ENCODE data around the gene TPT1. TPM values are rescaled to one million over a fixed set of nuclear protein-coding genes. Genes with fewer than 3 reads are reported as not detected.
"Not testable (repeated sequence)": the region's sequence is repeated elsewhere in the genome, so short reads cannot be mapped to it uniquely, and the experiment has no call there.

Gene TPT1
- 1,000 to 10,000 TPM; 1,970 to 2,340 TPM for total RNA-seq

GRCh38 chr13:45341034-45341798, at the start of gene TPT1:
Gene TPT1 (minus strand): TSS chr13:45341183. CDS start chr13:45341069, 114 bp downstream.
- Histone ChIP-seq H3K27me3 (replicated peaks; ENCODE audit: insufficient read depth) (no peaks in the 10 kb centered on the region), H3K4me3 (peak within 1 kb of the TSS; percentile 97), H3K27ac (peak within 1 kb of the TSS; percentile 100), H3K4me1 (ENCODE audit: control insufficient read depth in 1 of 2, low read depth in 2 of 2) (peaks cover 26 to 50% of the 10 kb centered on the region in 2 donors), H3K9me3 (no peaks in the 10 kb centered on the region), H3K36me3 (peaks cover 39% of the 10 kb centered on the region)
- ATAC-seq (ENCODE audit: insufficient number of reproducible peaks, low FRiP score, low read depth) = peak; percentile 89
- TF ChIP-seq, protein P1, sequence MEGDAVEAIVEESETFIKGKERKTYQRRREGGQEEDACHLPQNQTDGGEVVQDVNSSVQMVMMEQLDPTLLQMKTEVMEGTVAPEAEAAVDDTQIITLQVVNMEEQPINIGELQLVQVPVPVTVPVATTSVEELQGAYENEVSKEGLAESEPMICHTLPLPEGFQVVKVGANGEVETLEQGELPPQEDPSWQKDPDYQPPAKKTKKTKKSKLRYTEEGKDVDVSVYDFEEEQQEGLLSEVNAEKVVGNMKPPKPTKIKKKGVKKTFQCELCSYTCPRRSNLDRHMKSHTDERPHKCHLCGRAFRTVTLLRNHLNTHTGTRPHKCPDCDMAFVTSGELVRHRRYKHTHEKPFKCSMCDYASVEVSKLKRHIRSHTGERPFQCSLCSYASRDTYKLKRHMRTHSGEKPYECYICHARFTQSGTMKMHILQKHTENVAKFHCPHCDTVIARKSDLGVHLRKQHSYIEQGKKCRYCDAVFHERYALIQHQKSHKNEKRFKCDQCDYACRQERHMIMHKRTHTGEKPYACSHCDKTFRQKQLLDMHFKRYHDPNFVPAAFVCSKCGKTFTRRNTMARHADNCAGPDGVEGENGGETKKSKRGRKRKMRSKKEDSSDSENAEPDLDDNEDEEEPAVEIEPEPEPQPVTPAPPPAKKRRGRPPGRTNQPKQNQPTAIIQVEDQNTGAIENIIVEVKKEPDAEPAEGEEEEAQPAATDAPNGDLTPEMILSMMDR (IDR thresholded peaks at IDR 0.05) = no peak
- DNase-seq (ENCODE audit: low spot score) = peak; percentile 96

- not testable (repeated sequence) for H3K4me3 ChIP-seq; H3K9me3 ChIP-seq; DNase-seq (ENCODE audit: low spot score); H3K4me1 ChIP-seq (ENCODE audit: control insufficient read depth in 1 of 2, low read depth in 2 of 2); H3K27ac ChIP-seq; ATAC-seq (ENCODE audit: insufficient number of reproducible peaks, low FRiP score, low read depth); H3K36me3 ChIP-seq; H3K27me3 ChIP-seq (replicated peaks; ENCODE audit: insufficient read depth)
Observed at GRCh38 chr13:45390348-45390747, 49.4 kb upstream of the TPT1 start.

- ATAC-seq (ENCODE audit: insufficient number of reproducible peaks, low FRiP score, low read depth) = no peak
- peaks cover 8% of the 10 kb centered on the region for H3K36me3 ChIP-seq
- no peak for DNase-seq (ENCODE audit: low spot score)
- H3K4me3 ChIP-seq = no peak overlapping the region
- TF ChIP-seq, protein P1 (IDR thresholded peaks at IDR 0.05) = no peak
- no peak overlapping the region for H3K27ac ChIP-seq
- no peaks in the 10 kb centered on the region for H3K9me3 ChIP-seq
- no peaks in the 10 kb centered on the region for H3K4me1 ChIP-seq (ENCODE audit: control insufficient read depth in 1 of 2, low read depth in 2 of 2)
- H3K27me3 ChIP-seq (replicated peaks; ENCODE audit: insufficient read depth) = no peaks in the 10 kb centered on the region
Observed at GRCh38 chr13:45388664-45389063, 47.7 kb upstream of the TPT1 start.

GRCh38 chr13:45386892-45387575, 46.1 kb upstream of the TPT1 start:
- H3K27ac ChIP-seq; H3K4me3 ChIP-seq; H3K4me1 ChIP-seq (ENCODE audit: control insufficient read depth in 1 of 2, low read depth in 2 of 2); H3K36me3 ChIP-seq; H3K27me3 ChIP-seq (replicated peaks; ENCODE audit: insufficient read depth); H3K9me3 ChIP-seq; DNase-seq (ENCODE audit: low spot score); ATAC-seq (ENCODE audit: insufficient number of reproducible peaks, low FRiP score, low read depth): not testable (repeated sequence)

DNA sequence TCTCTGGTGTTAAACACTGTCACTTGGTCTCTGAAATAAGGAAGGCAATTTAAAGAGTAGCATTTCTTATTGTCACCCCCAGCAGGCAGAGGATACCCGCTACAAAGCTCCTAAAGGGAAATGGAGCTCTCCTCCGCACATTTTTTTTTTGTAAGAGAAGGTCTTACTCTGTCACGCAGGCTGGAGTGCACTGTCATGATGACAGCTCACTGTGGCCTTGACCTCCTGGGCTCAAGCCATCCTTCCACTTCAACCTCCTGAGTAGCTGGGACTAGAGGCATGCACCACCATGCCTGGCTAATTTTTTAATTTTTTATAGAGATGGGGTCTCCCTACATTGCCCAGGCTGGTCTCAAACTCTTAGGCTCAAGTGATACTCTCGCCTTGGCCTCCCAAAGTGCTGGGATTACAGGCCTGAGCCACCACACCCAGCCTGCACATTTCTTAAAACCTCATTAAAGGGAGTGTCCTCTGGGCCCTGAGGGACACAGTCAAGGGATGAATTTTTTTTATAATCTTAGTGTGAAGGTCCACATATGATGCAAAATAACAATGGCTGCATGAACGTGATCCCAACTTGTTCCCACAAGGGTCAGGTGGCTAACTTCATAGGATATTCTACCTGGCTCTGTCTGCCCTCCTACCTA, 45.0 kb upstream of the TPT1 start:
- Histone ChIP-seq H3K27me3 (replicated peaks; ENCODE audit: insufficient read depth) (no peaks in the 10 kb centered on the region), H3K9me3 (no peaks in the 10 kb centered on the region), H3K4me3 (no peak overlapping the region), H3K4me1 (ENCODE audit: control insufficient read depth in 1 of 2, low read depth in 2 of 2) (no peaks in the 10 kb centered on the region), H3K27ac (no peak overlapping the region), H3K36me3 (peaks cover 3% of the 10 kb centered on the region)
- no peak for ATAC-seq (ENCODE audit: insufficient number of reproducible peaks, low FRiP score, low read depth)
- DNase-seq (ENCODE audit: low spot score) = no peak
- TF ChIP-seq, protein P1 (IDR thresholded peaks at IDR 0.05) = no peak

DNA sequence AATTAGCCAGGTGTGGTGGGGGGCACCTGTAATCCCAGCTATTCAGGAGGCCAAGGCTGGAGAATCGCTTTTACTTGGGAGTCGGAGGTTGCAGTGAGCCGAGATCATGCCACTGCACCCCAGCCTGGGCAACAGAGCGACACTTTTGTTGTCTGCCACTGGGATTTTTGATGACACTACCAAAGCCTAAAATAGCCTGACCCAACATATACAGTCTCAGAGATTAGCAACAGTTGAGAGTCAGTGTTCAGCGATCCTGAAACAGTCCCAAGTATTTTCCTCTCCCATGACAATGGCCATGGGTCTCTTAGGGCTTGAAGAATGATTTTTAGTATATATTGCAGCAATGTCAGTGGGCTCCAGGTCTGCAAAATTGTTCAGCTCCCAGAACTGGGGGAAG, 44.3 kb upstream of the TPT1 start:
- Histone ChIP-seq H3K4me3 (no peak overlapping the region), H3K4me1 (ENCODE audit: control insufficient read depth in 1 of 2, low read depth in 2 of 2) (no peaks in the 10 kb centered on the region), H3K27ac (no peak overlapping the region), H3K36me3 (peaks cover 3% of the 10 kb centered on the region), H3K27me3 (replicated peaks; ENCODE audit: insufficient read depth) (no peaks in the 10 kb centered on the region), H3K9me3 (no peaks in the 10 kb centered on the region)
- TF ChIP-seq, protein P1 (IDR thresholded peaks at IDR 0.05) = no peak
- DNase-seq (ENCODE audit: low spot score) (no peak), ATAC-seq (ENCODE audit: insufficient number of reproducible peaks, low FRiP score, low read depth) (no peak)

All from thoracic aorta (tissue), 2 donors.